SU-DHL-6 (cell line): ENCODE results near the gene RCE1.

Experiments used
- H2AFZ ChIP-seq: fragments of 200-600 bp; sonication (generic); 2 replicates; pipeline ENCODE4 v1.6.1; 2014; ENCODE audit warnings: low read depth, mild to moderate bottlenecking, moderate library complexity, mixed read lengths, antibody characterized with exemption, low read length; ENCODE audit not compliant: severe bottlenecking
- H3F3A ChIP-seq: fragments of 200-600 bp; shearing (Covaris generic); 2 replicates; pipeline ENCODE4 v1.6.0; 2016; ENCODE audit warnings: antibody characterized with exemption, mild to moderate bottlenecking; ENCODE audit not compliant: insufficient read depth
- H3K27ac ChIP-seq: fragments of 200-600 bp; sonication (generic); 2 replicates; pipeline ENCODE4 v1.5.1; 2016; ENCODE audit warnings: low read depth, mild to moderate bottlenecking, low read length, moderate library complexity, mixed read lengths
- H3K27me3 ChIP-seq: fragments of 200-600 bp; sonication (generic), shearing (Covaris generic); 2 replicates; pipeline ENCODE4 v1.6.0; 2014; ENCODE audit warnings: mild to moderate bottlenecking, low read length
- H3K36me3 ChIP-seq: fragments of 200-600 bp; sonication (generic); 2 replicates; pipeline ENCODE4 v1.6.1; 2014; ENCODE audit warnings: mild to moderate bottlenecking, low read length, mixed read lengths
- H3K4me2 ChIP-seq: fragments of 300-600, 200-600 bp; shearing (Covaris generic), sonication (generic); 2 replicates; pipeline ENCODE4 v1.6.0; 2014; ENCODE audit warnings: low read length, low read depth, mild to moderate bottlenecking; ENCODE audit not compliant: poor library complexity, severe bottlenecking
- H3K4me3 ChIP-seq: fragments of 200-600 bp; sonication (generic); 2 replicates; pipeline ENCODE4 v1.5.1; 2014; ENCODE audit warnings: antibody characterized with exemption, low read length, mild to moderate bottlenecking, mixed read lengths; ENCODE audit not compliant: insufficient read depth, poor library complexity, severe bottlenecking
- H3K79me2 ChIP-seq: fragments of 200-600 bp; sonication (generic); 2 replicates; pipeline ENCODE4 v1.6.1; 2014; ENCODE audit warnings: mild to moderate bottlenecking, low read length, moderate library complexity; ENCODE audit not compliant: insufficient read depth
- H3K9ac ChIP-seq: fragments of 200-600 bp; sonication (generic); 2 replicates; pipeline ENCODE4 v1.7.0; 2014; ENCODE audit warnings: mild to moderate bottlenecking, low read length
- H3K9me2 ChIP-seq: fragments of 200-600 bp; sonication (generic); replicated peaks from 2 replicates; pipeline ENCODE4 v1.6.1; 2014; ENCODE audit warnings: low read length; ENCODE audit not compliant: insufficient read depth
- H3K9me3 ChIP-seq: fragments of 200-600 bp; sonication (generic); 2 replicates; pipeline ENCODE4 v1.6.1; 2014; ENCODE audit warnings: low read length, mixed read lengths; ENCODE audit not compliant: insufficient read depth
- H4K20me1 ChIP-seq: fragments of 200-600 bp; sonication (generic); 2 replicates; pipeline ENCODE4 v1.6.1; 2014; ENCODE audit warnings: low read depth, mild to moderate bottlenecking, antibody characterized with exemption, low read length, moderate library complexity, mixed read lengths
- EZH2phosphoT487 ChIP-seq: fragments of 200-600 bp; sonication (generic), shearing (Covaris generic); conservative IDR thresholded peaks from 2 replicates; pipeline ENCODE4 v1.6.1; 2018; ENCODE audit warnings: mild to moderate bottlenecking, antibody characterized with exemption, low read length, moderate library complexity, mixed read lengths
- TF ChIP-seq, protein P1 (sequence below): fragments of 200-600 bp; sonication (generic); IDR thresholded peaks from one replicate; pipeline ENCODE4 v1.5.1; 2017; ENCODE audit warnings: antibody characterized with exemption, mild to moderate bottlenecking, low read length, moderate library complexity; ENCODE audit not compliant: insufficient read depth, poor library complexity, severe bottlenecking

The RCE1 gene

GRCh38 chr11:66859686-66860448 lies 16.6 kb downstream of the RCE1 start:
- H3K4me3 ChIP-seq = no peak overlapping the region
- H3K4me2 ChIP-seq = no peak overlapping the region
- no peaks in the 10 kb centered on the region for H3K79me2 ChIP-seq
- H3F3A ChIP-seq = peaks cover 9% of the 10 kb centered on the region; the same call in 1 of the 2 replicates
- no peak overlapping the region for H2AFZ ChIP-seq
- no peaks in the 10 kb centered on the region for H3K9me2 ChIP-seq
- H3K27me3 ChIP-seq = no peaks in the 10 kb centered on the region
- no peaks in the 10 kb centered on the region for H3K9me3 ChIP-seq
- TF ChIP-seq EZH2phosphoT487 = no peak
- TF ChIP-seq, protein P1, sequence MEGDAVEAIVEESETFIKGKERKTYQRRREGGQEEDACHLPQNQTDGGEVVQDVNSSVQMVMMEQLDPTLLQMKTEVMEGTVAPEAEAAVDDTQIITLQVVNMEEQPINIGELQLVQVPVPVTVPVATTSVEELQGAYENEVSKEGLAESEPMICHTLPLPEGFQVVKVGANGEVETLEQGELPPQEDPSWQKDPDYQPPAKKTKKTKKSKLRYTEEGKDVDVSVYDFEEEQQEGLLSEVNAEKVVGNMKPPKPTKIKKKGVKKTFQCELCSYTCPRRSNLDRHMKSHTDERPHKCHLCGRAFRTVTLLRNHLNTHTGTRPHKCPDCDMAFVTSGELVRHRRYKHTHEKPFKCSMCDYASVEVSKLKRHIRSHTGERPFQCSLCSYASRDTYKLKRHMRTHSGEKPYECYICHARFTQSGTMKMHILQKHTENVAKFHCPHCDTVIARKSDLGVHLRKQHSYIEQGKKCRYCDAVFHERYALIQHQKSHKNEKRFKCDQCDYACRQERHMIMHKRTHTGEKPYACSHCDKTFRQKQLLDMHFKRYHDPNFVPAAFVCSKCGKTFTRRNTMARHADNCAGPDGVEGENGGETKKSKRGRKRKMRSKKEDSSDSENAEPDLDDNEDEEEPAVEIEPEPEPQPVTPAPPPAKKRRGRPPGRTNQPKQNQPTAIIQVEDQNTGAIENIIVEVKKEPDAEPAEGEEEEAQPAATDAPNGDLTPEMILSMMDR = no peak
- H4K20me1 ChIP-seq = no peaks in the 10 kb centered on the region
- H3K9ac ChIP-seq = no peak overlapping the region
- no peaks in the 10 kb centered on the region for H3K36me3 ChIP-seq
- no peak overlapping the region for H3K27ac ChIP-seq

DNA sequence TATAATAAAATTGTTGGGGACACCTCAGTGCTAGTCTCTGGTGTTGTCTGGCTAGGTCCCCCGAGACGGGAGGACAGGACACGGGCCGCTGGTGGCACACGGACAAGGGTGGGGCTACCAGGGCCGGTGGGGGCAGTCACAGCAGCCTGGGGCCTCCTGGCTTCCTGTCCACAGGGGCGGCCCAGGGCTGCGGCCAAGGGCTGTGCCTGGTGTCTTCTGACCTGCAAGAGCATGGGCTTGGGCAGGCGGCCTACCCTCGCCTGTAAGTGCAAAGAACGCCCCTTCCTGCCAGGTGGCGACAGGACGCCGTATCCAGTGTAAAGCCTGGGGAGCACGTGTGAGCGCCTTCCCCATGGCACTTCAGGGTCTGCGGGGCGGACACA lies 17.2 kb downstream of the RCE1 start:
- no peak for TF ChIP-seq EZH2phosphoT487
- TF ChIP-seq, protein P1 = no peak
- 0 out of 2 replicates have a peak, but pooled peaks cover 5% of the 10 kb centered on the region for H3F3A ChIP-seq
- H3K9ac ChIP-seq = no peak overlapping the region
- no peaks in the 10 kb centered on the region for H3K9me3 ChIP-seq
- no peak overlapping the region for H3K27ac ChIP-seq
- no peaks in the 10 kb centered on the region for H3K27me3 ChIP-seq
- no peaks in the 10 kb centered on the region for H3K36me3 ChIP-seq
- H3K4me2 ChIP-seq = no peak overlapping the region
- H4K20me1 ChIP-seq = no peaks in the 10 kb centered on the region
- H3K9me2 ChIP-seq = no peaks in the 10 kb centered on the region
- H3K4me3 ChIP-seq = no peak overlapping the region
- no peak overlapping the region for H2AFZ ChIP-seq
- H3K79me2 ChIP-seq = no peaks in the 10 kb centered on the region

- Histone ChIP-seq H3K9ac (no peak overlapping the region), H2AFZ (no peak overlapping the region), H3K4me2 (no peak overlapping the region), H3K4me3 (no peak overlapping the region), H3K27me3 (no peaks in the 10 kb centered on the region), H3K9me3 (no peaks in the 10 kb centered on the region), H3F3A (no peaks in the 10 kb centered on the region), H4K20me1 (no peaks in the 10 kb centered on the region), H3K36me3 (no peaks in the 10 kb centered on the region), H3K79me2 (no peaks in the 10 kb centered on the region), H3K27ac (no peak overlapping the region), H3K9me2 (no peaks in the 10 kb centered on the region)
- TF ChIP-seq, protein P1 = no peak
- TF ChIP-seq EZH2phosphoT487 = no peak
Measured at GRCh38 chr11:66861038-66861773, 18.0 kb downstream of the RCE1 start.
